HAP-1 (cell line): ENCODE measurements around the gene MOB2.
A peak's percentile ranks its signal among the peaks of the same experiment; 100 is the strongest.

Experiments used
- DNase-seq, 2 experiments: peaks; one replicate each; pipeline ENCODE4 v3.0.0-alpha.2; 2016 to 2020; ENCODE audit warnings: low spot score in 2 of 2
- H3K27me3 ChIP-seq: fragments of 250-450 bp; sonication (Bioruptor Pico); 2 replicates; pipeline ENCODE4 v1.5.1; 2020; ENCODE audit warnings: low read depth, mild to moderate bottlenecking, moderate library complexity
- H3K36me3 ChIP-seq: fragments of 250-450 bp; sonication (Bioruptor Pico); replicated peaks from 2 replicates; pipeline ENCODE4 v1.5.1; 2020; ENCODE audit warnings: mild to moderate bottlenecking
- H3K4me1 ChIP-seq: fragments of 250-450 bp; sonication (Bioruptor Pico); 2 replicates; pipeline ENCODE4 v1.5.1; 2020; ENCODE audit warnings: mild to moderate bottlenecking
- H3K4me3 ChIP-seq: fragments of 250-450 bp; sonication (Bioruptor Pico); 2 replicates; pipeline ENCODE4 v1.5.1; 2020; ENCODE audit warnings: mild to moderate bottlenecking, moderate library complexity
- H3K9me3 ChIP-seq: fragments of 250-450 bp; sonication (Bioruptor Pico); 2 replicates; pipeline ENCODE4 v1.5.1; 2020; ENCODE audit warnings: mild to moderate bottlenecking, moderate library complexity
- in situ Hi-C: fragments of 300-500 bp; cut with MboI; formaldehyde crosslinking; loops from 3 replicates; pipeline ENCODE4 v1.14.3; 2020; ENCODE audit warnings: low sequenced_read_pairs, inconsistent platforms, mixed read lengths

MOB2 gene

DNA sequence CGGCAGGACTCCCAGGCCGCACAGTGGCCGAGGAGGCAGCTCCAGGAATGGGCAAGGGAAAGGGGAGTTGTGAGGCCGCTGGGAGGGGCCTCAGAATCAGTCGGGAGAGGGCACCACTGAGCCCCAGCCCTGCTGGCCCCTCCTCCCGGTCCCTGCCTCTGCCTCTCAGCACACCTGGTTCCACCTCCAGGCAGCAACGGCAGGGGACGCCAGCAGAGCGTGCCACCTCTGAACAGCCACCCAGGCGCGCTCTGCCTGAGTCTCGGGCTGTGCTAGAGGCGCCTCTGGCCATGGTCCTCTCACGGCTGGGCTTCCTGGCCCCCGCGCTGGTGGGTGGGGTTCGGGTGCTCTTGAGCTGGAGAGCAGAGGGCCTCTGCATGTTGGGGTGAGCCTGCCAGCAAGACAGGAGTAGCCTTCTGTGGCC is 33.0 kb downstream of the MOB2 start:
- in situ Hi-C loops = no loop called here
- Histone ChIP-seq H3K9me3 (no peaks in the 10 kb centered on the region), H3K36me3 (peaks cover 16% of the 10 kb centered on the region; the same call in 1 of the 2 replicates), H3K4me3 (no peak overlapping the region), H3K4me1 (no peaks in the 10 kb centered on the region), H3K27me3 (no peaks in the 10 kb centered on the region)
- DNase-seq = no peak

DNA sequence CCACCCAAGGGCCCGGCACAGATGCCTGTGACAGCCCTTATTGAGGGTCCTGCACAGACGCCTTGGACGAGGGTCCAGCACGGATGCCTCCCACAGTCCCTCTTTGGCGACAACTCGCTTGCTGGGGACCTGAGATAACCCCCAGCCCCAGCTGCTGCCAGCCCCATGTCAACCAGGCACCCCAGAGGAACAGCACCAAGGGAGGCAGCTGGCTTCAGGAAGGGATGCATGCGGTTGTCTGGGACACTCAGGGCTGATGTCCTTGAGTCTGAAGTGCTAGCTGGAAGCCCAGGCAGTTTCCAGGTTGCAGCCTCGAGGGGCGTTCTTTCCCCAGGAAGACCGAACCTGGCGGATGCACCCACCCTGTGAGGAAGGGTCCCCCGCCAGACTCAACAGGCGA is 33.8 kb downstream of the MOB2 start:
- H3K27me3 ChIP-seq = no peaks in the 10 kb centered on the region
- peaks cover 16% of the 10 kb centered on the region; the same call in 1 of the 2 replicates for H3K36me3 ChIP-seq
- DNase-seq = no peak
- H3K4me3 ChIP-seq = no peak overlapping the region
- H3K4me1 ChIP-seq = no peaks in the 10 kb centered on the region
- H3K9me3 ChIP-seq = no peaks in the 10 kb centered on the region
- in situ Hi-C loops = no loop called here

DNA sequence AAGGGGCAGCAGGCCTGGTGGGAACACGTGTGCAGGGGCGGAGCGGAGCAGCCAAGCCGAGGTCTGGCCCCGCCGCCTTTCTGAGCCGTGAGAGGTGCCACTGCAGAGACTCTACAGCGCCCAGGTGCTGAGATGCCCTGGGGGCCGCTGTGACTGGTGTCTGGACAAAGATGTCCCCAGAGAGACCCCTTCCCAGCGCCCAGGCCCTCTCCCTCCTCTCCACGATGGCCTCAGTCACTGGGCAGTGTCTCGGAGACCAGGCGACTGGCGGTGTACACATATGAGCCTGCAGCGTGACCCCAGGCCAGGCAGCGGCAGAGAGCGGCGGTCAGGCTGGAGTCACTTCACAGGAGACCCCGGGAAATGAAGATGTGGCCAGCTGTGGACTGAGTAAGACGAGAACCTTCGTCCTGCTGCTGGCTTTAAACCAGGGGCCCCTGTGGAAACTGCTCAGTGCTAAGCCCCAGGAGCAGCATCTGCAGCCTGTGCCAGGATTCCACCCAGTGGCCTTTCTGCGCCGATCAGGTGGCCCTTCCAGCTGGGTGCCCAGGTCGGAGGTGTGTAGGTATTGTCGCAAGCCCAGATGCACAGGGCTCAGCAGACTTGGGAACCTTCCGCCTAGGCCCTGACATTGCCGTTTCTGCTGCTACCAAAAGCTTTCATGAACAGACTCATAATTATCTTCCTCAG is 34.7 kb downstream of the MOB2 start:
- DNase-seq = no peak
- in situ Hi-C loops = no loop called here
- Histone ChIP-seq H3K27me3 (no peaks in the 10 kb centered on the region), H3K9me3 (no peaks in the 10 kb centered on the region), H3K4me3 (no peak overlapping the region), H3K4me1 (no peaks in the 10 kb centered on the region), H3K36me3 (peaks cover 16% of the 10 kb centered on the region; the same call in 1 of the 2 replicates)

DNA sequence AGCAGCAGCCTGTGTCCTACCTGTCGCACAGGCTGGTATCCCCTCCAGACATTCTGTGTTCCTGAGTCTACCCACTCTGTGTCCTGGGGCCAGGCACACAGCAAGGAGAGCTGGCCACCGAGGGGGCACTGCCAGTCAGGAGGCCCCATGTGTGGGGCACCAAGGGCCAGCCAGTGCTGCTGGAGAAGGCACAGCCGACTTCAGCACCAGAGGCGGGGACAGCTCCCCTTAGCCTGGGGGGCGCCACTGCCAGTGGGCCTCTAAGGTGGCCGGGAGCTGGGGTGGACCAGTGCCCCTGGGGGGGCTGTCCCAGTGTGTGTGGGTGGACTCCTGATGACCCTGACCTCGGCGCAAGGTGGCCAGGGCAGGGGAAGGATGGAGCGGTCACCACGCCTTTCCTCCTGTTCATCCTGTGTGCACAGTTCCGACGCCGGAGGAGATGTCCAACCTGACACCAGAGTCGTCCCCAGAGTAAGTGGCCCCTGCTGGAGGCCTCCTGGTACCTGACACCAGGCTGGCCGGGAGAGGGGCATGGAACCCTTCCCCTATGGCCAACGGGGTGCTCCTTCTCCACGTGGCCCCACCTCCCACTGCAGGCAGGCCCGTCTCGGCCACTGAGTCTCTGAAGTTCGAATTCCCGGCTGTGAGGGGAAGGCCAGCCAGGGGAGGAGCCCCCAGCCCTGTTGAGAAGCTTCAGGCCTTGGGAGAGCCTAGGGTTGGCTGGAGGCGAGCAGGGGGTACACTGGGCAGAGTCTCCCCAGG is 35.4 kb downstream of the MOB2 start:
- Histone ChIP-seq H3K4me1 (no peaks in the 10 kb centered on the region), H3K36me3 (peaks cover 12% of the 10 kb centered on the region; the same call in 1 of the 2 replicates), H3K4me3 (no peak overlapping the region), H3K9me3 (no peaks in the 10 kb centered on the region), H3K27me3 (no peaks in the 10 kb centered on the region)
- in situ Hi-C loops = no loop called here
- DNase-seq = peak in 1 of 2 experiments; percentile 26

DNA sequence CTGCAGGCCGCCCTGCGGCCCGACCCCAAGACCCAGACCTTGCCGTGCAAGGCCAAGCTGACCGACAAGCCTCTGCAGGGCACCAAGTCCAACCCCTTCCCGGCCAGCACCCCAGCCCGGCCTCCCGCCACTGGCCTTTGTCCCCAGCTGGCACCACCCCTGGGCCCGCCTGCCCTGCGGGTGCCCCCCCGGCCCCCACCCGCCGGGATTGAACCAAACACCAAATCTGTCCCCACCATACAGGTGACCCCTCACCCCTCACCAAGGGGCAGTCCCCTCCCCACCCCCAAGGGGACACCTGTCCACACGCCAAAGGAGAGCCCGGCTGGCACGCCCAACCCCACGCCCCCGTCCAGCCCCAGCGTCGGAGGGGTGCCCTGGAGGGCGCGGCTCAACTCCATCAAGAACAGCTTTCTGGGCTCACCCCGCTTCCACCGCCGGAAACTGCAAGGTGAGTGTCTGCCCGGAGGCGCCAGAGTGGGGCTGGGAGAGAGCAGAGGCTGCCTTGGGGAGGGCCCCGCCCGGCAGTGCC is 36.2 kb downstream of the MOB2 start:
- H3K4me3 ChIP-seq = no peak overlapping the region
- H3K9me3 ChIP-seq = no peaks in the 10 kb centered on the region
- H3K27me3 ChIP-seq = no peaks in the 10 kb centered on the region
- no peaks in the 10 kb centered on the region for H3K4me1 ChIP-seq
- no peak for DNase-seq
- peaks cover 15% of the 10 kb centered on the region; the same call in 1 of the 2 replicates for H3K36me3 ChIP-seq
- in situ Hi-C loops = no loop called here

DNA sequence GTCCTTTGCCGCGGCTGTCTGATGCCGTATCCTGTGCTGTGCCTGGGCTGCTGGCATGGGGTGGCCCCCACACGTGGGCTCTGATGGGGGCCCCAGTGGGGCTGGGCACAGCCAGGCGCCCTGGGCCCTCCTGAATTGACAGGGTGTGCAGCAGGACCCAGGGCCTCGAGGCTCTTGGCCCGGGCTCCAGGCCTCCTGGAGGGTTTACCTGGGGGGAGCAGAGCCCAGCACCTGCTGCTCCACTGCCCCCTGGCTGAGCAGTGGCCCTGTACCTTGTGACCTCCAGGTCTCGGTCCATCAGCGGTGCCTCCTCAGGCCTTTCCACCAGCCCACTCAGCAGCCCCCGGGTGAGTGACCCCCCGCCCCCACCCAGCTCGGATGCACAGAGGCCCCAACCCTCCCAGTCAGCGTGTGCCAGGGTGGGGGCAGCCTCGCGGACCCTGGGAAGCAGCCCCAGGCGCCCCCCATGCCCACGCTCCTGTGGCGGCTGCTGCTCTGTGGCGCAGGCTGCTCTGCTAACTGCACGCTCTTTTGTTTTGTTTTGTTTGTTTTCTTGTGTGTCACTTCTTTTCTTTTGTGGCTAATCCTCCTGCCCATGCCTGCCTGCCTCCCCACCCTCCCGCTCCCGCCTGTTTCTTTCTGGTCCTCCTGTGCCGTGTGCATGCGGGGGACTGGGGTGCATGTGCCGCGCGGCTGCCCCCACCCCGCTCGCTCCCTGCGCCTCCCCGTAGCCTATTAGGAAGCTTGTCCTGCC is 36.9 kb downstream of the MOB2 start:
- H3K4me3 ChIP-seq = no peak overlapping the region
- no peaks in the 10 kb centered on the region for H3K4me1 ChIP-seq
- peaks cover 15% of the 10 kb centered on the region; the same call in 1 of the 2 replicates for H3K36me3 ChIP-seq
- no peaks in the 10 kb centered on the region for H3K9me3 ChIP-seq
- DNase-seq = peak; percentile 20 to 32
- in situ Hi-C loops = no loop called here
- no peaks in the 10 kb centered on the region for H3K27me3 ChIP-seq

DNA sequence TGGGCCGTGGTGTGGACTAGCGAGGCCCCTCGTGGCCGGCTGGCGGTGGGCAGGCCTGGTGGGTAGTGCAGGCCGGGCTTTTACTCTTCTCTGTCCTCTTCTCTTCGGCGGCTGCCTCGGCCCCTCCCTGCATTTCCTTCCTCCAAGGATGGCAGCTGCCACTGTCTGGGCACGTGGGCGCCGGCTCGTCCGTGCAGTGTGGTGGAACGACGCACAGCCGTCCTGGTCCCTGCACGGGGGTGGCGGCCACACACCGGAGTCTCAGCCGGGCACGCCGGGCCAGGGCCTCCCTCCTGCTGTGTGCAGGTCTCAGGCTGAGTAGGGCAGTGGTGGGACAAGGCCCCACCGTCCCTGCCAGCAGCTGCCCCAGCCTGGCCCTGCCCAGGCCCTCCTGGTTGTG is 37.7 kb downstream of the MOB2 start:
- peaks cover 15% of the 10 kb centered on the region; the same call in 1 of the 2 replicates for H3K36me3 ChIP-seq
- H3K27me3 ChIP-seq = no peaks in the 10 kb centered on the region
- H3K4me1 ChIP-seq = no peaks in the 10 kb centered on the region
- H3K9me3 ChIP-seq = no peaks in the 10 kb centered on the region
- no peak for DNase-seq
- H3K4me3 ChIP-seq = no peak overlapping the region
- in situ Hi-C loops = no loop called here

DNA sequence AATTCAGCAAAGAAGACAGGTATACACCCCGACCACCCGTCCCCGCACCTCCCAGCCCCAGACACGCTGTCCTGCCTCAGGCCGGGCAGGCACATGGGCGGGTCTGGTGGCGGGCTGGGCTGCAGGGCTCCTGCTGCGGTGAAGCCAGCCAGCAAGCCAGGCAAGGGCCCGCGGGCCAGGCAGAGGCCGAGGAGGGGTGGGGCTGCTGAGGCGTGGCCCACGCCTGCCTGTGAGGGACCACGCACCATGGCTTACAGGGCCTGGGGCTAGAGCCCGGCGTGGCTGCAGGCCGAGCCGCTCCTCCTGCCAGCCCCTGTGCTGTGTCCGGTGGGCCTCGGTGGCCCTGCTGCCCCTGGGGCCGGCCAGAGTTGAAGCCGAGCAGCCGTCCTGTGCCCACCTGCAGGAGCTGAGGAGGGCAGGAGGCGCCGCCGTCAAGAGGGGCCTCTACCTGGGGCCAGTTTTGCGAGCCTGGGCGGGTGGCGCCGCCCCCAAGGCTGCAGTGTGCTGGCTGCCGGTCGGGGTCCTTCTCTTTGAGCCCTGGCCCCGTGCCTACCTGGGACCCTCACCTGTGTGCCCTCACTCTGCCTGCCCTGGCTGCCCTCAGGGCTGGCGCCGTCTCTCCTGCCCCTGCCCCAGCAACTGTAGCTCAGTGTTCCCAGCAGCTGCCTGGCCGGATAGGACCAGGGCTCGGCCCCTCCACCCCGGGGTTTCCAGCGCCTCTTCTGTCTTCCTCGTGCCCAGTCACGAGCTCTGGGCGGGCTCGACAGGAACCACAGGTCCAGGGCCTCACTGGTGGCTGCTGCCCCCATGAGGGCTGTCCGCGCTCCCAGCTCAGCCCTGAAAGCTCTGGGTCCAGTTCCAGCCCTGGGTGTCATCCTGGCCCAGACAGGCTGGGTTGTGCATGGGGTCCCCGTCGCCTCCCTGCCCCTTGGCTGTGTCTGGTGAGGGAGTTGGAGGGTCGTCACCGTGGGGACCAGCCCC is 38.4 kb downstream of the MOB2 start:
- Histone ChIP-seq H3K4me3 (no peak overlapping the region), H3K9me3 (no peaks in the 10 kb centered on the region), H3K4me1 (no peaks in the 10 kb centered on the region), H3K36me3 (peaks cover 15% of the 10 kb centered on the region; the same call in 1 of the 2 replicates), H3K27me3 (no peaks in the 10 kb centered on the region)
- in situ Hi-C loops = no loop called here
- no peak for DNase-seq

DNA sequence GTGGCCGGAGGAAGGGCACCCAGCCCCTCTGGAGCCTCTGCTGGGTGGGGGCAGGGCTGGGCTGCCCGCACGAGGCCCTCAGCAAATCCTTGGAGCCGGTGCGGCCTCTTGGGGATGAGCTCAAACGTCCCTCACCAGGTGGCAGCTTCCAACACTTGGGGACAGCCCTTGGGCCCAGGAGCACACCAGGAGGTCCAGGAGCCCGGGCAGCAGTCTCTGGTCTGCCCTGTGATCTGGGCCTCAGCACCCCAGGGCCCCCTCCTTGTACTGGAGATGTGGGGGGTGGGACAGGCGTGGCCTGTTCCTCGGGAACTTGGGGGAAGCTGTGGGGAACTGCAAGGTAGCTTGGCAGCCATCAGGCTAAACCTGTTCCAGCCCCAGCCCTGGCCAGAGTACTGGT is 40.0 kb downstream of the MOB2 start:
- Histone ChIP-seq H3K4me3 (no peak overlapping the region), H3K9me3 (no peaks in the 10 kb centered on the region), H3K4me1 (no peaks in the 10 kb centered on the region), H3K36me3 (peaks cover 8% of the 10 kb centered on the region), H3K27me3 (no peaks in the 10 kb centered on the region)
- in situ Hi-C loops = no loop called here
- DNase-seq = no peak

DNA sequence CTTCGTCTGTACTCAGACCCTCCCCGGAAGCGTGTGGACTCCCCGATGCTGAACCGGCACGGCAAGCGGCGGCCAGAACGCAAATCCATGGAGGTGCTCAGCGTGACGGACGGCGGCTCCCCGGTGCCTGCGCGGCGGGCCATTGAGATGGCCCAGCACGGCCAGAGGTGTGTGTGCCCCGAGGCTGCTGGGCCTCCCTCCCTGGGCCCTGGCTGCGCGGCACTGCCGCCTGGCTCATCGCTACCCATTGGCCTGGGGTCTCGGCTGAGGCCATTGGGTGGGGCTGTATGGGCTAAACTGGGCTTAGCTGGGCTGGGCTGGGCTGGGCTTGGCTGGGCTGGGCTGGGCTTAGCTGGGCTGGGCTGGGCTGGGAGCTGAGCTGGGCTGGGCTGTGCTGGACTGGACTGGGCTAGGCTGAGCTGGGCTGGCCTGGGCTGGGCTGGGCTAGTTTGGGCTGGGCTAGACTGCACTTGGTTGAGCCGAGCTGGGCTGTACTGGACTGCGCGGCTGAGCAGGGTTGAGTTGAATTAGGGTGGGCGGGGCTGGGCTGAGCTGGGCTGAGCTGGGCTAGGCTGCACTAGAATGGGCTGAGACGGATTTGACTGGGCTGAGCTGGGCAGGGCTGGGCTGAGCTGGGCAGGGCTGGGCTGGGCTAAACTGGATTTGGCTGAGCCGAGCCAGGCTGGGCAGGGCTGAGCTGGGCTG is 40.7 kb downstream of the MOB2 start:
- Histone ChIP-seq H3K4me3 (no peak overlapping the region), H3K9me3 (no peaks in the 10 kb centered on the region), H3K27me3 (no peaks in the 10 kb centered on the region), H3K36me3 (peaks cover 3% of the 10 kb centered on the region), H3K4me1 (no peaks in the 10 kb centered on the region)
- in situ Hi-C loops = no loop called here
- DNase-seq = peak in 1 of 2 experiments; percentile 36

DNA sequence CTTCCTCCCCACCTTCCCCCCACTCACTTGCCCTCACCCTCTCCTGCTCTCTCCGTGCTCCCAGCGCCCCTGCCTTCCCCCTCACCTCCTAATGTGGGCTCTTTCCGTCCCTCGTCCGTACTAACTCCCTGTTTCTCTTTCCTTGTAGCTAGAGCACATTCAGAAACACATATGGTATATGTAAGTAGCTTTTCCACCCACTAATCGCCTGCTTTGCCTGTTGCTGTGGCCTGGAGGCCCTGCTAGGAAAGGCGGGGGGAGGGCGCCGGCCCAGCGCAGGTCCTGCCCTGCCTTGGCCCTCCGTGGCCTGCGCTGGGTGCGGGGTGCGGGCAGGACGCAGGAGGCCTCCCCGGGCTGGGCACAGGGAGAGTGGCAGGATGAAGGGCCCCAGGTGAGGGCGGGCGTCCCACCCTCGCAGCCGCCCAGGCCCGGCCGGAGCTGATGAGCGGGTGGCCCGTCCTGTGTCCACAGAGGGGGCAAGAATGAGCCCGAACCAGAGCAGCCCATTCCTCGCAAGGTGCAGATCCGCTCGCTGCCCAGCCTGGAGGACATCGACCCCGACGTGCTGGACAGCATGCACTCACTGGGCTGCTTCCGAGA is 41.7 kb downstream of the MOB2 start:
- DNase-seq = no peak
- Histone ChIP-seq H3K9me3 (no peaks in the 10 kb centered on the region), H3K27me3 (no peaks in the 10 kb centered on the region), H3K4me3 (no peak overlapping the region), H3K4me1 (no peaks in the 10 kb centered on the region), H3K36me3 (peaks cover 3% of the 10 kb centered on the region; the same call in 1 of the 2 replicates)
- in situ Hi-C loops = no loop called here

DNA sequence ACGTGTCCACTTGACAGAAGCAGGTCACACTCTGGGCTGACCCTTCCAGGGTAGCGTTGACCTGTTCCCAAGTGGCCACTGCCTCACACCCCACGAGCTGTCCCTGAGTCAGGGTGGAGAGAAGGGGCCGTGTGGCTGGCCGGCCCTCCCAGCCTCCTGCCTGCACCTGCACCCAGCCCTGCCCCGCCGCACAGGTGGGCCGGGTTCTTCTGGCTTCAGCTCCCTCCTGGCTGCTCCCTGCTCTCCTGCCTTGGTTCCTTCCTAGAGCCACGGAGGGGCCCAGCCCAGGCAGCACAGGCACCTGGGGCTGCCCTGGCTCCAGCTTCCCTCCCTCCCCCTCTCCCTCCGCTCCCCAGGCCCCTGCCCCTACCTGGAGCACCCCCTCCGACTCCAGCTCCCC is 42.3 kb downstream of the MOB2 start:
- in situ Hi-C loops = no loop called here
- no peaks in the 10 kb centered on the region for H3K4me1 ChIP-seq

More for the DNA sequence above, 42.3 kb downstream of the MOB2 start:
- H3K9me3 ChIP-seq = no peaks in the 10 kb centered on the region
- H3K4me3 ChIP-seq = no peak overlapping the region
- H3K36me3 ChIP-seq = peaks cover 3% of the 10 kb centered on the region; the same call in 1 of the 2 replicates
- DNase-seq = no peak
- no peaks in the 10 kb centered on the region for H3K27me3 ChIP-seq
